A673 (cell line): ENCODE data around the gene SLC48A1.

Experiments
- EZH2 ChIP-seq: fragments of 200-600 bp; sonication (generic); IDR thresholded peaks from 2 replicates; pipeline ENCODE4 v1.6.1; 2017; ENCODE audit warnings: borderline replicate concordance, low read depth, mild to moderate bottlenecking, mixed read lengths, antibody characterized with exemption, low read length; ENCODE audit not compliant: poor library complexity, severe bottlenecking
- TF ChIP-seq, protein P1 (sequence below): fragments of 300-800, 200-600 bp; sonication (generic); conservative IDR thresholded peaks from 2 replicates; pipeline ENCODE4 v1.5.1; 2017; ENCODE audit warnings: low read depth, mild to moderate bottlenecking, antibody characterized with exemption, low read length, moderate library complexity, mixed read lengths

DNA sequence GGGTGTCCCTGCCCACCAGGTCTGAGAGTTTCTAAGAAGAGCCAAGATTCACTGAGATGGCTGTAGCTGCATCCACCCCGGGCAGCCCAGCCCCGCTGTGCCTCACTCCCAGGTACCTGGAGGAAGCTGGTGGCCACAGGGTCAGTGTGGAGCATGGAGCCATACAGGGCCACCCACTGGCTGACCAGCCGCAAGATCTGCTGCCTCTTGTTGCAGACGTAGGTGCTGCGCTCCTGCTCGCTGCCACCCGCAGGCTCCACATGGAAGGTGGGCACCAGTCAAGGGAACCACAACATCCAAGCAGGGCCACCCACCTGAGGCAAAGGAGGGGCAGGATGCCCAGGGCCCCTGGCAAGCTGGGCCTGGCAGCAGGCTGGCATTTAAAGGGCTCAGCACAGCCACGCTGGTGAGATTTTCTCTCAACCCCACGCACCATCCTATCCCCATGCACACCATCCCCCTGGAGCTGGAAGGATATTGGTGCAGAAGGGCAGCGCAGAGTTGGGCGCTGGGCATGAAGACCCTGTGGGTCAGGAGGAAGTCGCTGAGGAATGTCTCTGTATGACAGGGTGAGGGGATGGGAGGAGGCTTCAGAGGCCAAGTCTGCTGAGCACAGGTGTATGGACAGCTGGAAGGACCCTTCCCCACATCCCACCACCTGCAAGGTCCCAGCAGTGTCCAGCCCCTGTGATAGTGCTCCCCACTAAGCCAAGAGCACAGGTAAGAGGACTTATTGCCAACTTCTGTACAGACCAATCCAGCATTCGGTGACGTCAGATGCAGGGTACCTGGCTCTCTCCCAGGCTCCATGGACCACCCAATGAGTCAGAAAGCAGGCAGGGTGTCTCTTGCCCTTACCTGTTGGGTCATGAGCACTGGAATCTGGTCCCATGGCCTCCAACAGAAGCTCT lies 25.2 kb upstream of the SLC48A1 start:
- TF ChIP-seq, protein P1, sequence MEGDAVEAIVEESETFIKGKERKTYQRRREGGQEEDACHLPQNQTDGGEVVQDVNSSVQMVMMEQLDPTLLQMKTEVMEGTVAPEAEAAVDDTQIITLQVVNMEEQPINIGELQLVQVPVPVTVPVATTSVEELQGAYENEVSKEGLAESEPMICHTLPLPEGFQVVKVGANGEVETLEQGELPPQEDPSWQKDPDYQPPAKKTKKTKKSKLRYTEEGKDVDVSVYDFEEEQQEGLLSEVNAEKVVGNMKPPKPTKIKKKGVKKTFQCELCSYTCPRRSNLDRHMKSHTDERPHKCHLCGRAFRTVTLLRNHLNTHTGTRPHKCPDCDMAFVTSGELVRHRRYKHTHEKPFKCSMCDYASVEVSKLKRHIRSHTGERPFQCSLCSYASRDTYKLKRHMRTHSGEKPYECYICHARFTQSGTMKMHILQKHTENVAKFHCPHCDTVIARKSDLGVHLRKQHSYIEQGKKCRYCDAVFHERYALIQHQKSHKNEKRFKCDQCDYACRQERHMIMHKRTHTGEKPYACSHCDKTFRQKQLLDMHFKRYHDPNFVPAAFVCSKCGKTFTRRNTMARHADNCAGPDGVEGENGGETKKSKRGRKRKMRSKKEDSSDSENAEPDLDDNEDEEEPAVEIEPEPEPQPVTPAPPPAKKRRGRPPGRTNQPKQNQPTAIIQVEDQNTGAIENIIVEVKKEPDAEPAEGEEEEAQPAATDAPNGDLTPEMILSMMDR = no peak
- no peak for TF ChIP-seq EZH2
